Endothelial cell of umbilical vein (primary cell): ENCODE measurements around the gene FAM229A. TPM values are rescaled to one million over a fixed set of nuclear protein-coding genes. Genes with fewer than 3 reads are reported as not detected.

Experiments used
- BruUV-seq: library from RNA; stranded (reverse); fragments of 400-500 nt; replicated peaks from 2 replicates; lab custom pipeline; 2021; lab: Mats Ljungman, UMichigan
- CTCF ChIA-PET: fragments of 300-600, 350-600 bp; sonication (Branson Sonifier 250); formaldehyde crosslinking; loops from one replicate; lab custom pipeline; 2021; ENCODE audit warnings: antibody characterized with exemption, inconsistent platforms; lab: Charles Lee
- POLR2A ChIA-PET: fragments of 300-600, 350-600 bp; sonication (Branson Sonifier 250); formaldehyde crosslinking; loops from one replicate; lab custom pipeline; 2021; ENCODE audit warnings: antibody characterized with exemption, inconsistent platforms; lab: Charles Lee
- DNase-seq: peaks from one replicate; pipeline ENCODE4 v3.0.0-alpha.2; 2011; ENCODE audit warnings: low read depth, low spot score
- FAIRE-seq: peaks from 2 replicates; lab custom pipeline; 2011; peaks lifted over from hg19 to GRCh38; lab: Jason Lieb, UNC
- H2AFZ ChIP-seq: 2 replicates; pipeline ENCODE4 v1.6.0; 2012; ENCODE audit warnings: low read depth, low read length, control low read depth, inconsistent platforms
- H3K27ac ChIP-seq: 2 replicates; pipeline ENCODE4 v1.5.1; 2011; ENCODE audit warnings: low read depth, mild to moderate bottlenecking, control low read depth, low read length, moderate library complexity; ENCODE audit not compliant: insufficient read depth
- H3K27me3 ChIP-seq, 2 experiments: 2 replicates each; pipeline versions ENCODE4 v1.6.0 to v1.6.1; 2011; ENCODE audit warnings: low read length in 2 of 2, mixed read lengths in 1 of 2; ENCODE audit not compliant: control insufficient read depth in 2 of 2, insufficient read depth in 2 of 2
- H3K36me3 ChIP-seq, 2 experiments: 2 replicates in 1 of 2; 3 replicates in 1 of 2; pipeline ENCODE4 v1.5.1; 2011; ENCODE audit warnings: low read length in 2 of 2, mild to moderate bottlenecking in 1 of 2, moderate library complexity in 1 of 2; ENCODE audit not compliant: control insufficient read depth in 2 of 2, insufficient read depth in 2 of 2; ENCODE audit errors: extremely low read depth in 1 of 2
- H3K4me1 ChIP-seq: 3 replicates; pipeline ENCODE4 v1.5.1; 2011; ENCODE audit warnings: mild to moderate bottlenecking, low read length; ENCODE audit not compliant: control insufficient read depth, insufficient read depth; ENCODE audit errors: extremely low read depth
- H3K4me2 ChIP-seq: 2 replicates; pipeline ENCODE4 v1.6.1; 2011; ENCODE audit warnings: low read length, control low read depth, mixed read lengths; ENCODE audit not compliant: insufficient read depth
- H3K4me3 ChIP-seq, 3 experiments: fragments of 200-600 bp in 1 of 3; sonication (generic), shearing (Covaris generic) in 1 of 3; replicated peaks in 1 of 3; 2 replicates each; pipeline ENCODE4 v1.5.1; 2011 to 2016; ENCODE audit warnings: control low read depth in 3 of 3, low read length in 3 of 3, mild to moderate bottlenecking in 2 of 3, inconsistent platforms in 1 of 3, low read depth in 1 of 3, moderate library complexity in 1 of 3; ENCODE audit not compliant: insufficient read depth in 1 of 3
- H3K79me2 ChIP-seq: 2 replicates; pipeline ENCODE4 v1.6.0; 2012; ENCODE audit warnings: low read length, inconsistent platforms; ENCODE audit not compliant: control insufficient read depth, insufficient read depth
- H3K9ac ChIP-seq: replicated peaks from 2 replicates; pipeline ENCODE3; 2011; ENCODE audit warnings: low read length, control low read depth; ENCODE audit not compliant: insufficient read depth; ENCODE audit errors: extremely low read depth
- H3K9me1 ChIP-seq: replicated peaks from 3 replicates; pipeline ENCODE4 v1.6.0; 2011; ENCODE audit warnings: mild to moderate bottlenecking, low read length; ENCODE audit not compliant: control insufficient read depth, insufficient read depth; ENCODE audit errors: extremely low read depth
- H3K9me3 ChIP-seq: replicated peaks from 2 replicates; pipeline ENCODE4 v1.5.1; 2012; ENCODE audit warnings: low read length, inconsistent platforms; ENCODE audit not compliant: control insufficient read depth, insufficient read depth
- H4K20me1 ChIP-seq: replicated peaks from 2 replicates; pipeline ENCODE3; 2011; ENCODE audit warnings: mild to moderate bottlenecking, low read length; ENCODE audit not compliant: control insufficient read depth, insufficient read depth; ENCODE audit errors: extremely low read depth
- CTCF ChIP-seq, 2 donors: IDR thresholded peaks; 1 replicate in 1 of 2; 2 replicates in 1 of 2; pipeline ENCODE4 v1.5.1; 2011; ENCODE audit warnings: low read length in 2 of 2, mild to moderate bottlenecking in 2 of 2, moderate library complexity in 2 of 2, control low read depth in 1 of 2, inconsistent platforms in 1 of 2, low read depth in 1 of 2; ENCODE audit not compliant: insufficient read depth in 1 of 2; ENCODE audit errors: extremely low read depth in 1 of 2
- EZH2 ChIP-seq: IDR thresholded peaks from 2 replicates; pipeline ENCODE4 v1.6.1; 2012; ENCODE audit warnings: borderline replicate concordance, low read depth, mild to moderate bottlenecking, moderate library complexity, low read length, inconsistent platforms; ENCODE audit not compliant: severe bottlenecking
- FOS ChIP-seq: IDR thresholded peaks from 2 replicates; pipeline ENCODE4 v1.6.1; 2011; ENCODE audit warnings: mild to moderate bottlenecking, low read length, moderate library complexity, borderline replicate concordance; ENCODE audit not compliant: insufficient read depth
- GATA2 ChIP-seq: IDR thresholded peaks from 2 replicates; pipeline ENCODE4 v1.7.0; 2011; ENCODE audit warnings: low read depth, mild to moderate bottlenecking, moderate library complexity, mixed read lengths, low read length; ENCODE audit not compliant: insufficient read length, insufficient read depth
- JUN ChIP-seq: IDR thresholded peaks from 2 replicates; pipeline ENCODE4 v1.6.1; 2011; ENCODE audit warnings: borderline replicate concordance, low read depth; ENCODE audit not compliant: insufficient read length, insufficient read depth
- MAX ChIP-seq: IDR thresholded peaks from 2 replicates; pipeline ENCODE4 v1.6.1; 2011; ENCODE audit not compliant: insufficient read depth, insufficient read length
- MYC ChIP-seq: IDR thresholded peaks from one replicate; pipeline ENCODE4 v1.6.1; 2011; ENCODE audit warnings: mild to moderate bottlenecking, low read depth, low read length
- POLR2A ChIP-seq: IDR thresholded peaks from 2 replicates; pipeline ENCODE4 v1.6.1; 2012; ENCODE audit warnings: low read depth, mild to moderate bottlenecking, control low read depth, low read length
- POLR2AphosphoS5 ChIP-seq: IDR thresholded peaks from 2 replicates; pipeline ENCODE4 v1.6.1; 2012; ENCODE audit warnings: low read depth, mild to moderate bottlenecking, control low read depth, low read length, moderate library complexity; ENCODE audit not compliant: insufficient read depth
- dilution Hi-C: fragments of 300-500 bp; cut with MboI; formaldehyde crosslinking; loops from one replicate; pipeline ENCODE4 v1.15.0; 2019; ENCODE audit warnings: low sequenced_read_pairs; ENCODE audit not compliant: extremely low pct_ligation_motif_present
- intact Hi-C: fragments of 100-400 bp; cut with micrococcal nuclease; formaldehyde crosslinking; loops from one replicate; pipeline ENCODE4 v1.10.0; 2022
- polyA plus RNA-seq, 4 experiments: library from polyadenylated mRNA; depleted of rRNA in 3 of 4; stranded (reverse) in 3 of 4; unstranded in 1 of 4; fragments of >200 nt; gene quantifications; 2 replicates each; pipeline versions ENCODE4 v1.2.1 to v1.2.3, GENCODE V29; 2011 to 2012; ENCODE audit warnings: missing spikeins in 1 of 4
- total RNA-seq: library from RNA; stranded (reverse); gene quantifications from 2 replicates; pipeline ENCODE4 v1.2.3, GENCODE V29; 2021

The FAM229A gene
- total and polyA plus RNA-seq, 2 donors (not counting 3 experiments of a cell fraction or from before 2014, with no cell fraction given): 8.9 to 11.6 TPM

- H3K9me3 ChIP-seq: no peaks in the 10 kb centered on the region
- no peaks in the 10 kb centered on the region for H3K27me3 ChIP-seq
- no peaks in the 10 kb centered on the region for H4K20me1 ChIP-seq
- FAIRE-seq (no peak), DNase-seq (no peak)
- ChIA-PET POLR2A (interaction anchor here (0.8 to 1.3 kb wide), 5 partner anchors 9 to 109 kb away, joined by 3 to 4 read pairs (median 4); no protein-coding TSS in a partner anchor), CTCF (interaction anchor here (0.6 to 2.1 kb wide), 5 partner anchors 14 to 117 kb away, joined by 3 to 12 read pairs (median 3); no protein-coding TSS in a partner anchor)
- no peak overlapping the region for H2AFZ ChIP-seq
- H3K9ac ChIP-seq: no peak overlapping the region
- H3K4me3 ChIP-seq: no peak overlapping the region
- TF ChIP-seq POLR2AphosphoS5 (peak; percentile 19), POLR2A (no peak)
- peaks cover 19% of the 10 kb centered on the region for H3K79me2 ChIP-seq
- BruUV-seq: no TSS peak
- H3K36me3 ChIP-seq: peaks cover 15 to 46% of the 10 kb centered on the region in 2 experiments
- H3K4me2 ChIP-seq: no peak overlapping the region
- dilution Hi-C loops: no loop called here
- H3K4me1 ChIP-seq: peaks cover 14% of the 10 kb centered on the region
- no peaks in the 10 kb centered on the region for H3K9me1 ChIP-seq
- H3K27ac ChIP-seq: no peak overlapping the region
- intact Hi-C loops: no loop called here
These were observed 29.8 kb downstream of the FAM229A start for GRCh38 chr1:32332290-32333079.

GRCh38 chr1:32331549-32331948, 30.7 kb downstream of the FAM229A start:
- Histone ChIP-seq H3K4me3 (no peak overlapping the region), H3K27ac (no peak overlapping the region), H3K9me3 (no peaks in the 10 kb centered on the region), H3K27me3 (no peaks in the 10 kb centered on the region), H4K20me1 (no peaks in the 10 kb centered on the region), H3K9me1 (no peaks in the 10 kb centered on the region), H3K4me1 (peaks cover 14% of the 10 kb centered on the region), H3K4me2 (no peak overlapping the region), H2AFZ (no peak overlapping the region), H3K9ac (no peak overlapping the region), H3K79me2 (peaks cover 19% of the 10 kb centered on the region), H3K36me3 (peaks cover 18 to 51% of the 10 kb centered on the region in 2 experiments)
- POLR2A ChIA-PET: interaction anchor here (1.0 to 1.3 kb wide), 2 partner anchors 10 to 91 kb away, joined by 3 to 4 read pairs; no protein-coding TSS in a partner anchor
- FAIRE-seq (no peak), DNase-seq (no peak)
- intact Hi-C loops (no loop called here), dilution Hi-C loops (no loop called here)
- BruUV-seq: no TSS peak
- CTCF ChIA-PET: interaction anchor here (0.7 to 2.1 kb wide), 5 partner anchors 15 to 116 kb away, joined by 3 to 12 read pairs (median 4); no protein-coding TSS in a partner anchor
- TF ChIP-seq FOS: no peak
- TF ChIP-seq MAX: no peak
- no peak for TF ChIP-seq MYC
- no peak for TF ChIP-seq POLR2A
- TF ChIP-seq JUN: no peak
- TF ChIP-seq EZH2: no peak
- TF ChIP-seq GATA2: no peak
- TF ChIP-seq CTCF (IDR thresholded peaks at IDR 0.05; ENCODE audit: extremely low read depth in 1 of 2, insufficient read depth in 1 of 2, low read depth in 1 of 2, low read length in 2 of 2): no peak
- TF ChIP-seq POLR2AphosphoS5: no peak
